Glutamatergic neuron (in vitro differentiated cells): ENCODE measurements around the gene EXOC4. TPM values are rescaled to one million over a fixed set of nuclear protein-coding genes. Genes with fewer than 3 reads are reported as not detected.

ENCODE experiments used
- DNase-seq: peaks from one replicate; pipeline ENCODE4 v3.0.0; 2022
- H3K27ac Mint-ChIP-seq: one replicate; pipeline ENCODE4 v1.8.0; 2020; ENCODE audit warnings: mild to moderate bottlenecking, mixed read lengths, inconsistent platforms; ENCODE audit not compliant: unreplicated experiment
- H3K27me3 Mint-ChIP-seq: one replicate; pipeline ENCODE4 v1.8.0; 2020; ENCODE audit warnings: mild to moderate bottlenecking, moderate library complexity, mixed read lengths, inconsistent platforms; ENCODE audit not compliant: unreplicated experiment
- H3K36me3 Mint-ChIP-seq: one replicate; pipeline ENCODE4 v1.8.0; 2020; ENCODE audit warnings: mild to moderate bottlenecking, mixed read lengths, inconsistent platforms; ENCODE audit not compliant: unreplicated experiment
- H3K4me1 Mint-ChIP-seq: one replicate; pipeline ENCODE4 v1.8.0; 2020; ENCODE audit warnings: mild to moderate bottlenecking, low read depth, mixed read lengths, inconsistent platforms; ENCODE audit not compliant: unreplicated experiment
- H3K4me3 Mint-ChIP-seq: one replicate; pipeline ENCODE4 v1.8.0; 2020; ENCODE audit warnings: mild to moderate bottlenecking, mixed read lengths, inconsistent platforms; ENCODE audit not compliant: unreplicated experiment
- H3K9me3 Mint-ChIP-seq: one replicate; pipeline ENCODE4 v1.8.0; 2020; ENCODE audit warnings: mild to moderate bottlenecking, moderate library complexity, mixed read lengths, inconsistent platforms; ENCODE audit not compliant: unreplicated experiment
- total RNA-seq: library from RNA; stranded (reverse); fragmentation: NEBNext Ultra II Directional; extraction: Animal tissue kit (Norgen Biotek cat#: 25700); gene quantifications from one replicate; pipeline ENCODE4 v1.2.1, GENCODE V29; 2021; ENCODE audit not compliant: unreplicated experiment
- TF ChIP-seq, protein P1 (sequence below): fragments of 200-600 bp; sonication (generic); IDR thresholded peaks from one replicate; pipeline ENCODE4 v1.5.0; 2021; ENCODE audit not compliant: partially characterized antibody, unreplicated experiment

The EXOC4 gene
- total RNA-seq, 1 donor from 2014 or later, result 73.8 TPM

DNA sequence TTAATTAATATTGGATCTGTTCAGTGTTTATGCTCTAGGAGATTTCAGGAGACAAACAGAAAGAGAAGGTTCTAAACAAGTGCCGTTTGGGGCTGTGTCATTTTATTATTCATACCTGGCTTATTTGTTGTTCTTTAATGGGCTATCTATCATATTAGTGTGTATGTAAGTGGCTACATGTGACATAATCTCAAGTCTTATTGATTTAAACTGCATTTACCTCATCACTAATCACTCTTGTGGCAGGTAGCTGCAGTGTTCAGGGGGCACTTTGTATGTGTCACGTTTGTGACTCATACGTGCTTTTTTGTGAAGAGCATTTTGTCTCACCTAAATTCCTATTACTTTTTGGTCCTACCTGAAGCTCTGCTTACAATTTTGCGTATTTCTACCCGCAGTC, 95.4 kb downstream of the EXOC4 start:
- TF ChIP-seq, protein P1, sequence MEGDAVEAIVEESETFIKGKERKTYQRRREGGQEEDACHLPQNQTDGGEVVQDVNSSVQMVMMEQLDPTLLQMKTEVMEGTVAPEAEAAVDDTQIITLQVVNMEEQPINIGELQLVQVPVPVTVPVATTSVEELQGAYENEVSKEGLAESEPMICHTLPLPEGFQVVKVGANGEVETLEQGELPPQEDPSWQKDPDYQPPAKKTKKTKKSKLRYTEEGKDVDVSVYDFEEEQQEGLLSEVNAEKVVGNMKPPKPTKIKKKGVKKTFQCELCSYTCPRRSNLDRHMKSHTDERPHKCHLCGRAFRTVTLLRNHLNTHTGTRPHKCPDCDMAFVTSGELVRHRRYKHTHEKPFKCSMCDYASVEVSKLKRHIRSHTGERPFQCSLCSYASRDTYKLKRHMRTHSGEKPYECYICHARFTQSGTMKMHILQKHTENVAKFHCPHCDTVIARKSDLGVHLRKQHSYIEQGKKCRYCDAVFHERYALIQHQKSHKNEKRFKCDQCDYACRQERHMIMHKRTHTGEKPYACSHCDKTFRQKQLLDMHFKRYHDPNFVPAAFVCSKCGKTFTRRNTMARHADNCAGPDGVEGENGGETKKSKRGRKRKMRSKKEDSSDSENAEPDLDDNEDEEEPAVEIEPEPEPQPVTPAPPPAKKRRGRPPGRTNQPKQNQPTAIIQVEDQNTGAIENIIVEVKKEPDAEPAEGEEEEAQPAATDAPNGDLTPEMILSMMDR, result no peak
- H3K9me3 Mint-ChIP-seq, result peaks cover 2% of the 10 kb centered on the region
- peaks cover 4% of the 10 kb centered on the region for H3K4me1 Mint-ChIP-seq
- H3K27ac Mint-ChIP-seq, result no peak overlapping the region
- H3K27me3 Mint-ChIP-seq, result no peaks in the 10 kb centered on the region
- DNase-seq, result no peak
- H3K36me3 Mint-ChIP-seq, result no peaks in the 10 kb centered on the region
- H3K4me3 Mint-ChIP-seq, result no peak overlapping the region

DNA sequence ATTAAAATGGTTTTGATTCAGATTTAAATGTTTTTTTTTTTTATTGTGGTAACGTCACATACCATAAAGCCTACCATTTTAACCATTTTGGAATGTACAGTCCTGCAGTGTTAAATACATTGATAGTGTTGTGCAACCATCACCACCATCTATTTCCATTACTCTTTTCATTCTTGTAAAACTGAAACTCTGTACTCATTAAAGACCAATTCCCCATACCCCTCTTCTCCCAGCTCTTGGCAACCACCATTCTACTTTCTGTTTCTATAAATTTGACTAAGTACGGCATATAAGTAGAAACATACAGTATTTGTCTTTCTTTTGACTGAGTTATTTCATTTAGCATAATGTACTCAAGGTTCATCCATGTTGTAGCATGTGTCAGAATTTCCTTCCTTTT, 96.2 kb downstream of the EXOC4 start:
- Mint-ChIP-seq H3K4me3 (no peak overlapping the region), H3K27me3 (no peaks in the 10 kb centered on the region), H3K4me1 (peaks cover 4% of the 10 kb centered on the region), H3K9me3 (no peaks in the 10 kb centered on the region), H3K36me3 (peaks cover 6% of the 10 kb centered on the region), H3K27ac (no peak overlapping the region)
- no peak for DNase-seq
- TF ChIP-seq, protein P1, result no peak

DNA sequence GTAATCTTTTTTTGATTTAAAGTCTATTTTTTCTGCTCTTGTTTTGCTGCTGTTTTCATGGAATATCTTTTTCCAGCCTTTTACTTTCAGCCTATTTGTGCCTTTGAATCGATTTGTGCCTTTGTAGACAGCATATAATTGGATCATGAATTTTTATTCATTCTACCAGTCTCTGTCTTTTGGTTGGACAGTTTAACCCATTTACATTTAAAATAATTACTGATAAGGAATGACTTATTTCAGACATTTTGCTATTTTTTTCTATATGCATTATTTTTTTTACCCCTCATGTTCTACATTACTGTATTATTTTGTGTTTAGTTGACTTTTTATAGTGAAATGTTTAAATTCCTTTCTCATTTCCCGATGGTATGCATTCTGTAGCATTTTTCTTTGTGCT, 99.6 kb downstream of the EXOC4 start:
- DNase-seq, result no peak
- no peaks in the 10 kb centered on the region for H3K9me3 Mint-ChIP-seq
- H3K36me3 Mint-ChIP-seq, result peaks cover 6% of the 10 kb centered on the region
- H3K27ac Mint-ChIP-seq, result no peak overlapping the region
- TF ChIP-seq, protein P1, result no peak
- no peaks in the 10 kb centered on the region for H3K27me3 Mint-ChIP-seq
- no peaks in the 10 kb centered on the region for H3K4me1 Mint-ChIP-seq
- H3K4me3 Mint-ChIP-seq, result no peak overlapping the region

DNA sequence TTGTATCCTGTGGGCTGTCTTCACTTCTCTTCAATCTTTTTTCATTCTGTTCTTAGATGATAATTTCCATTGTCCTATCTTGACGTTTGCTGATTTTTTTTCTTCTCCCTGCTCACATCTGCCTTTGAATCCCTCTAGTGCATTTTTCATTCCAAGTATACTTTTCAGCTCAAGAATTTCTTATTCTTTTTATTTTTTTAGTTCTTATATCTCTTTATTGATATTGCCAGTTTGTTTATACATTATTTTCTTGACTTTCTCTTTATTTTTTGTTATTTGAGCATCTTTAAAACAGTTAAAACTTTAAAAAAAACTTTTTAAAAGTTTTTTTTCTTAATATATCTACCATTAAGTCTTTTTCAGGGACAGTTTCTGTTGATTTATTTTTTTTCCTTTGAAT, 100.9 kb downstream of the EXOC4 start:
- H3K4me1 Mint-ChIP-seq, result no peaks in the 10 kb centered on the region
- no peak overlapping the region for H3K27ac Mint-ChIP-seq

DNA sequence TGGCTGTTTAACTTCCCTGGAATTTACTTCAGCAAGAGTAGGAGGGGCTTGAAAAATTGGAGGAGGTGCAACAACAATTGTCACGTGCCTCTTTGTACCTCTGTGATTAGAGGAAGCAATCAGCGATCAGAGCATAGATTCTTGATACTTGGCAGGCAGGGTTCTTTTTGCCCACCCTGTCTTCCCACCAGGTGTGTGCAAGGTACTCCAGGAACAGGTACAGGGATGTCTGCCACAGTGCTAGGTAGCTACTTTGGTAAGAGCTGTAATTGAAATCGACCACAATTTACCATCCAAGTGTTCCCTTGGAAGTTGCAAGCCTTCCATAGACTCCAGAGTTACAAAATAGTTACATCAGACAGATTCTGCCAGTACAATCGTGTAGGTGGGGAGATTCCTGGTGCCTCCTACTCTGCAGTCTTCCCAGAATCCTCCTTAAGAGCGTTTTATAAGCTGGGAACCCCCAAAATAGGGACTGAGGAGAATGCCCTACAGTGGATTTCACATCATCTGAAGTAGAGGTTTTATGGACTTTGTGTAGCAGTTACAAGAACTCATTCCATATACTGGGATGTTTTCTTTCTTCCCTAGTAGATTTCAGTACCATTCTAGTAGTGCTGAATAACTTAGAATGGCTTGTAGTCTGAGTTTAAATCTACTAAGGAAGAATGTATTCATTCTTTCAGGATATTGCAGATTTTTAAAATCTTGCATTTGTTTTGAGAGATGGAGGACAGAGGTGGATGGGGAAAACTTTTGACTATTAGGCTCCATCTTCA, 101.9 kb downstream of the EXOC4 start:
- Mint-ChIP-seq H3K4me3 (no peak overlapping the region), H3K36me3 (peaks cover 6% of the 10 kb centered on the region), H3K27ac (no peak overlapping the region), H3K4me1 (no peaks in the 10 kb centered on the region), H3K9me3 (no peaks in the 10 kb centered on the region), H3K27me3 (no peaks in the 10 kb centered on the region)
- no peak for DNase-seq
- TF ChIP-seq, protein P1, result no peak

More for the DNA sequence above, 100.9 kb downstream of the EXOC4 start:
- Mint-ChIP-seq H3K27me3 (no peaks in the 10 kb centered on the region), H3K9me3 (no peaks in the 10 kb centered on the region), H3K4me3 (no peak overlapping the region), H3K36me3 (peaks cover 6% of the 10 kb centered on the region)
- DNase-seq, result no peak
- TF ChIP-seq, protein P1, result no peak
